GM18909 (cell line): Measurements from ENCODE around the gene NUP133.
A peak's percentile ranks its signal among the peaks of the same experiment; 100 is the strongest.
"Not testable (repeated sequence)": the region's sequence is repeated elsewhere in the genome, so short reads cannot be mapped to it uniquely, and the experiment has no call there.

Source experiments
- ATAC-seq: cut with Tn5 transposase; IDR thresholded peaks from one replicate; pipeline ENCODE4 v1.9.1; 2021; ENCODE audit warnings: mild to moderate bottlenecking; ENCODE audit not compliant: unreplicated experiment, poor library complexity

Gene NUP133

DNA sequence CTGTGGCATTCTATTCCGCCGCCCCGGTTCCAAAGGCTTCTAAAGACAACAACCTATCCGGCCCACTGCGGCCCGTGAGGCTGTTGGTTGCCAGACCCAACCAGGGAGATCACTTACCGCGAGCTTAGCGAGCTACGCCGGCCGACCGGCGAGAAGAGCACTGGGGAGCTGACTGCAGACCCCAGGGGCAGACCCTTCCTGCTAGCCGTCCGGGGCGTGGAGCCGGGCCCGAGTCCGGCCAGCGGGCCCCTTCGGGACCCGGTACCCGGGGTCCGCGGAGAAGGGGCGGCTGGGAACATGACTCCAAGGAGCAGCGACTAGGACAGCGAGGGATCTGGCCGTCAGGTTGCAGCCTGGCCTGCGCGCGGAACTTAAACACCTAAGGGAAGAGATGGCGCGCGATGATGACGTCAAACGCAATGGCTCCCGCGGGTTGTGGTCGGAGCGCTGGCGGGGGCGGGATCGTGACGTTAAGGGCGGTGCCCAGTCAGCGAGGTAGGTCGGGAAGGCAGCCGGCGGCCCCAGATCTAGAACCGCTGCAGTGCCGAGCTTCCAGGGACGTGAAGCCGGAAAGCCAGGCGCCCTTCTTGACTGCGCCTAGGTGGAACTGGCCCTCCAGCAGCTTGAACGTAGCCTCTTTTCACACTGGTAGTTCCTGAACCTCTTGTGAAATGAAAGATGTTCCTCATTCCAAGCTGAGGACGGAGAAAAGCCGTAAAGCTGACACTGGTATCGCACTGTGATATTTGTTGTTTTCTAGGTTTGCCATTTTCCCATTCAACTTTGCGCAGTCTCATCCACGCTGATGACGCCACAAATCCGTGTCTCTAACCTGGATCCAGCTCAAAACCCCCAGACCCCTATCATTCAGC is at the start of gene NUP133:
TSS of gene NUP133 (minus strand) at position 391 of the 872 bp plus-strand sequence. CDS start at position 299, 92 bp downstream.
- peak; percentile 92 for ATAC-seq

DNA sequence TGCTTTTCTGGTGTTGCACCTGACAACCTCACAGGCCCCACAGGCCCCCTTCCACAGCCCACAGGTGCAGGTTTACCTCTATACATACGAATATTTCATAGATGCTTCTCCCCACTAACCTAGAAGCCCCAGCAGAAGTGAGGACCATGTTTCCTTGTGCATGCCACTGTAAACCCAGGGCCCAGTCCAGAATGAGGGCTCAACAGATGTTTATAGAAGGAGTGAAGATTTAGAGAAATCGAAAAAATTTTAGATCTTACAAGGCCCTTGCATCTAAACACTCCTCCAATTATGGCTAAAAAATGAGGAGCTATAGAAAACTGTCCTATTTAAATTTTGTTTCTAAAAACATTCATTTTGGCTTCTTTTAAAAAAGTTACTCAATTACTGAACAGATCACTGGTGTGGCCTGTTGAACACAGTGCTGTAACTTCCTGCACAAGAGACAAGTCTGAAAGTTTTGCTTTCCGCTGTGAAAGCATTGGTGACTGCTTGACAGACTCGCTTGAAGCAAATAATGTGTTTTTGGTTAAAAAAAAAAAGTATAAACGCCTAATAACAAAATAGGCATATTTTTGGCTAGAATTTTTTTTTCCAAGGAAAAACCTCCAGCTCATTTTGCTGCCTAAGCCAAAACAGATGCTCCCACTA is 49.2 kb upstream of the NUP133 start:
- ATAC-seq, result no peak

DNA sequence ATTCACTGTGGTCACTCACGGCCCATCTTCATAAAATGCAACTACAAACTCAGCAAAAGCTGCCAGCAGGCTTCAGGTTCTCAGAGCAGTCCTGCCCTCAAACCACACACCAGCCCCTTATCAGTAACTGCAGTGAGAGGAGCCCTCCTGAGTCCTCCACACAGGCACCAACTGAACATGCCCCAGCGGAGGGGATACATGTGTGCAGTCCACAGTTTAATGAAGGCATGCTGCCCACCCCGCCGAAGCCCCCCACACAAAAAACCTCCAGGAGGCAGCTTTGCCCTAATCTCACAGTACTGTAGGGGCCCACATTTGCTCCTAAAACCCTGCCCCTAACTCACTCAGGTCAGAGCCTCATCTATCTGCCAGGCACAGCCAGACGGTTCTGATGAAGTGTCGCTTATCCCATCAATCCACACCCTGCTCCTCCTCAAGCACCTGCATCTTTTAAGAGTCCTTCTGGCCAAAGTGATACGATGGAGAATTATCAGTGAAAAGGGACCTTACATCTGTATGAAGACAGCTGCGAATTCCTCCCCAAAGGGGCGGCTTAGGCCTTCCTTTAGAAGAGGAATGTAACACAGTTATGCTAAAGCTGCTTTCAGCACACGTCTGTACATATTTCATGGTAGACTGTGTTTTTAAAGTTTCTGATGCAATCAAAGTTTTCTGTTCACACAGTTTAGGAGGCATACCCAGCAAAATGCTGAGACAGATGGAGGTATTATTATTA is 46.9 kb upstream of the NUP133 start:
- no peak for ATAC-seq

DNA sequence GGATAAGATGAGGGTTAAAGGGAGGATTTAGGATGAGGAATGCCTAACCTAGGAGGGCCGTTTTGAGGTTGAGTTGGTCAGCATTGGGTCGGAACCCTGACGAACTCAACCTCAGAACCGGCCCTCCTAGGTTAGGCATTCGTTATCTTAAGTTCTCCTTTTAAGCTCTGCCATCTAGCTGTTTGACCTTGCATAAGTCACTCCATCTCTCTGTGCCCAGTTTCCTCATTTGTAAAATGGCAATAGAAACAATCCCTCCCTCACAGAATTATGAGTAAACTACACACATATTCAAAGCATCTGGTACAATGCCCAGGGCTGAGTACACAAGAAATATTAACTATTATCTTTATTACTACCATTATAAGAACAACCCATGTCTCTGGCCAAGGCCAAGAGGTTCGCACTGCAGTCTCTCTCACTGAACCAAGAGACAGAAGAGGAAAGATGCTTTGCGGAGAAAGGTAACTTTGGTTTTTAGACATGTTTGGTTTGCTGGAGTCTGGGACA is 45.5 kb upstream of the NUP133 start:
- no peak for ATAC-seq

DNA sequence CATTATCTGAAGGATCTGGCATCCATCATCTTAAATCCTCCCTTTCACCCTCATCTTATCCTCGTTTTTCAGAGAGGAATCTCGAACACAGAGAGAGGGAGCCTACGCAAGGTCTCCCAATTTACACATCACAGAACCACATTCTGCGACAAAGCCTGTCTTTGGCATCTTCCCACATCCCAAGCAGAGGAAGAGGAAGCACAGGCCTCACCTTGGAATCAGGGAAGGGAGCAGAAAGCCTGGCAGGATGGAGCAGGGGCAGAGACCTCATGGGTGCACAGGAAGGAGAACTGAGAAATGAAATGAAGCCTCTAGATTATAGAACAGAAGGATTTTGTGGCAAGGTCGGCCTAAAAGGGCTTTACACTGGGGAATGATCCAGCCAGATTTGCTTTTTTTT is 44.6 kb upstream of the NUP133 start:
- ATAC-seq, result no peak

DNA sequence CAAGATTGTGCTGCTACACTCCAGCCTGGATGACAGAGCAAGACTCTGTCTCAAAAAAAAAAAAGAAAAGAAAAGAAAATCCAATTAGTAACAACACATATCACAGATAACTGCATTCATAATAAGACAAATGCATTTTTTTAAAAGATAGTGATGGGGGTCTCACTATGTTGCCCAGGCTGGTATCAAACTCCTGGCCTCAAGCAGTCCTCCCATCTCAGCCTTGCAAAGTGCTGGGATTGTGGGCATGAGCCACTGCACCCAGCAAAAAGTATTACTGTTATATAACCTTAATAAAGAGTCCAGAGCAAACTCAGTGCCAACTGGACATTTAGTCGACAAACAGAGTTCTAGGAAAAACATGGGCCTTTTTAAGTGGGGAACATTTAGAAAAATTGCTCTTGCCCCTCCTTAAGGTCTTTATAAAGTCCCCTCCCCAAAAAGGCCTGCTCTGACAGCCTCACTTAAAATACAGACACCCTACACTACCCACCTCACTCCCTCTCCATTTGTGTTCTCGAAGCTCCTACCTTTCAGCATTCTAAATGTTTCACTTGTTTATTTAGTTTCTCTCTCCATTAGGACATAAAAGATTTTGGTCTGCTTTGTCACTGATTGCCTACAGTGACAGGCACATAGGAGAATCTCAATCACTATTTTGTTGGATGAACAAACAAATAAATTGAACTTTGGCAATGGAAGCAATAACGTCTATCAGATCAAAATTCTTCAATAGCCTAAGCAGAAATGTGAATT is 42.8 kb upstream of the NUP133 start:
- no peak for ATAC-seq

DNA sequence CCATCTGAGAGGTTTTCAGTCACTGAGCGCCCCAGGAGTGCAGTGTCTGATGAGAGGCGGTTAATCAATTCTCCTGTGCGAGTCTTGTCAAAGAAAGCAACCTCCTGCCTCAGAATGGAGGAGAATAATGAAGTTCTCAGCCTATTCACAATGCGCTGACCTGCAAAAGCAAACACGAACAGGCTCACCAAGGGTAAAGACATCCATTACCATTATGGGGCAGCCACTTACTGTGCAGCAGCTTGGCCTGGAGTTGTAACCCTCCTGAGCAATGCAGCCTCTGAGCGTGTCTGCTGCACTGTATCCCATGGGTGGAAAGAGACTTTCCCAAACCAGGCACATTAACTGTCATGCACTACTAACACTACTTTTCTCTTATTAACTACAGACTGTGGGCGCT is 39.4 kb upstream of the NUP133 start:
- no peak for ATAC-seq

DNA sequence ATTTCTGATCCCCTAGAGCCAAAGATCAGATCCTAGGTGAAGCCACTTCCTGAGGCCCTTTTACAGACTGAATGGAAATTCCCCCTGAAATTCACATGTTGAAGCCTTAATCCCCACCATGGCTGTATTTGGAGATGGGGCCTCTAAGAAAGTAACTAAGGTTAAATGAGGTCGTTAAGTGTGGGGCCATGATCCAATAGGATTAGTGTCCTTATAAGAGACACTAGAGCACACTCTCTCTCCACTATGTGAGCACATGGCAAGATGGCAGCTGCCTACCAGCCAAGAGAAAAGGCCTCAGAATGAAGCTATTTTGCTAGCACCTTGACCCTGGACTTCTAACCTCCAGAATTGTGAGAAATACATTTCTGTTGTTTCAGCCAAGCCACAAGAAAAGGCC is 36.4 kb upstream of the NUP133 start:
- ATAC-seq, result no peak

DNA sequence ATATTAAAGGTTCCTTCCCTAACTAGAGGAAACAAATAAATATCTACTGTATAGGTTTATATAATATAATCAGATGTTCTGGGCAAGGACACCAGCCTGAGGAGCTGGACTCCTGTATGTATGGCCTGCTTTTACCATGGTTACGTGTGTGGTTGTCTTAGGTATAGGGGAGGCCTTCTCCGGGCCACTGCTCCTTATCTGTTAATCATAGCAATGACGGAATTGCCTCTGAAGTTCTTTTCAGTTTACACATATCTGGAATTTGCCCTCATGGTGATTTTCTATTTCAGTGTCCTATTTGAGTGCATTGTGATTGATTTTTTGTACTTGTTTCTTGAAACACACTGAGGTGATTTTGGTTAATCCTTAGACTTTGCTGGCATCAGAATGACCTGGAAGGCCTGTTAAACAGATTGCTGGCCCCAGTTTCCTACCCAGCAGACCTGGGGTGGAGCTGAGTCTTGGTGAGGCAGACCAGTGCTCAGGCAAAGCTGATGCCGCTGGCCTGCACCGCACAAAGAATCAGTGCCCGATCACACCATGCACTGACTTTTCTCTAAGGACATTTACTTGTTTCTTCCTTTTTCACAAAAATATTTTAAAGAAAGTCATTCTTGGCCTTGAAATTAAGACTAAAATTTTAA is 31.8 kb upstream of the NUP133 start:
- no peak for ATAC-seq

DNA sequence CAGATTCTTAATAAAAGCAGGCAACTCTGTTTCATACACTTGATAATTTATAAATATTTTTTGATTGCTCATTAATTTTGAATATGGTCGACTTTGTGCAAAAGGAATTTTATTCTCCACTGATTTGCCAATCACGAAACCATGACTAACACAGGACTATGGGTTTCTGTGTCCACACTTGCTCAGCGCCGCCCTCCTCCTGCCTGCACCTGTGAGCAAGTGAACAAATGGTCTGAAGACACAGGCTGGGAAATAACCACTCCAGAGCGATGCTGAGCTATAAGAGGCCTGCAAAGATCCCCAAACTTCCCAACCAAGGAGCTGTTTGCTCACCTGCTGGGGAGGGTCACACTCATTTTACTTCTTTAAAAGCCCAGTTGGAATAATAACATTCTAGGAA is 30.8 kb upstream of the NUP133 start:
- no peak for ATAC-seq

DNA sequence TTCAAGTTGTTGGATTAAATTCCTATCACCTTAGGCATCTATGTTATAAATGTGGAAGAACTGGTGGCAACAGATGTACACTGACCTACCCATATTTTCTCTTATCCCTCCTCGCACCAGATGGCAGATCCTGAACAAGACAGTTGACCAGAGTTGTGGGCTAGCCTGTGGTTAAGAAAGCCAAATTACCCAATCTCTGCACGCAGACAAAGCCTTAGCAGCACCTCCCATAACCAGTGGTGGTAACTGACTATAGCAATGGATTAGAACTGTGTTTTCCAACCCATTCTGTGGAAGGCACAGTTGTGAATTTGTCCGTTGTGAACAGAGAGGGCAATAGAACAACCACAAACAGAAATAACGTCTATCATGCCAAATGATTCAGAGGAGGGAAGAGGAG is 29.8 kb upstream of the NUP133 start:
- ATAC-seq, result no peak

DNA sequence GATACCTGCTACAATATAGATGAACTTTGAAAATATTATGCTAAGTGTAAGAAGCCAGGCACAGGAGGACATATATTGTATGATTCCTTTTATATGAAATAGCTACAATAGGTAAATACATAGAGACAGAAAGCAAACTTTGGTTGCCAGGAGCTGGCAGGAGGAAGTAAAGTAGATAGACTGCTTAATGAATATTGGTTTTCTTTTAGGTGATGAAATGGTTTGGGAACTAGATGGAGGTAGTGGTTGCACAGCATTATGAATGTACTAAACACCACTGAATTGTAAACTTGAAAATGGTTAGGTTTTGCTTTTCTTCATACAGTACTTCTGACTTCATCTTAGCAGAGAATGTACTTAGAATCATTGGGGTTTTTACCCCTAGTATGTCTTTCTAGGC is 28.8 kb upstream of the NUP133 start:
- ATAC-seq, result no peak

DNA sequence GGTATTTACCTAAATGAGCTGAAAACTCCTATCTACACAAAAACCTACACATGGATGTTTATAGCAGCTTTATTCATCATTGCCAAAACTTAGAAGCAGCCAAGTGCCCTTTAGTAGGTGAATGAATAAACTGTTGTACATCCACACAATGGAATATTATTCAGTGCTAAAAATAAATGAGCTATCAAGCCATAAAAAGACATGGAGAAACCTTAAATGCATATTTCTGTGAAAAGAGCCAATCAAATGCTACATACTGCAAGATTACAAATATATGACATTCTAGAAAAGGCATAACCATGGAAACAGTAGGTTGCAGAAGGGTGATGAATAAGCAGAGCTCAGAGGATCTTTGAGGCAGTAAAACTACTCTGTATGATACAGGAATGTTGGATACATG is 27.1 kb upstream of the NUP133 start:
- no peak for ATAC-seq

DNA sequence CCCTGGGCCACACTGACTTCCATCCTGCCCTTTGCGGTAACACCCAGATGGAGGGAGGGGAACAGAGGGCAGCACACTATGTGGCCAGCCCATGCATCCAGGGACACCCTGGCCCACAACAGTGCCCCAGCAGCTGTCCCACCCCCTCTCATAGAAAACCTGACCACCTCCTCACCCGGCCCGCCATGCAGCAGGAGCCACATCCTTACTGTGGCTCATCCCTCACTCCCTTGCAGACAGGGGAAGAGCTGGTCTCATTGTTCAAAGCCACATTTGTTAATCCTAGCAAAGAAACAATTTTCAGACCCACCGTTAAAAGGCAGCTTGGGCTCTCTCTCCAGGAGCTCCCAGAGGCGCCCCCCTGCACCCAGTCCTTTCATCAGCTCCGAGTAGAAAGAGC is 23.2 kb upstream of the NUP133 start:
- ATAC-seq, result no peak

DNA sequence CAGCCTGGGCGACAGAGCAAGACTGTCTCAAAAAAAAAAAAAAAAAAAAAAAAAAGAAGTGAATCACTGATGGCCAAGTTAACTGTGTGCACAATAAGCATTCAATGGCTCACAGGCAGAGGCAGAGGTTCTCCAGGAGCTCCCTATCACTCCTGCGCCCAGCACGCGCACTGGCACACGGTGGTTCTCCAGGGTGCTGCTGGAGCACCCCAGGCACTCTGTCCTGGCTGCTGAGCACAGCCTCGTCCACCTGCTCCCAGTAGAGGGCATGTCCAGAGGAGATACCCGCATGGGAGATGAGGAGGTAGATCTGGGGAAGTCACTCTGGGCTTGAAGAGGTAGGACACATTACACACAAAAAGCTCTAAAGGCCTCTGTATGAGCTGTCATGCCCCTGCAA is 21.5 kb upstream of the NUP133 start:
- ATAC-seq, result no peak

DNA sequence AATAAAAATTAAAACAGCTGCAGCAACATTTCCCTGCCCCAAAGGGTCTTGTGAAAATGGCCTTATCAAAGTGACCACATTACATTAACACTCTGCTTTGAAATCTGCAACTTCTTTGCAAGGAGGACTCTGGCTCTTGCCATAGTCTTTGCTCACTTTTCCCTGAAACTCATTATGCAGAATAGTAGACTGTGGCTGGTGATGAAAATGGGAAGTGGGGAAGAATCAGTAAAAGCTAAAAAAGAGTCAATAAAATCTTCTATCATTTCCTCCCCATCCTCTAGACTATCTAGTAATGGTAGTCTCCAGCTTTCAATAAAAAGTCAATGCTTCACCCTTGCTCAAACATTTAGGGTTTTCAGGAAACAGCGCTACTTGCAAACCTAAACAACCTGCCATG is 18.6 kb upstream of the NUP133 start:
- no peak for ATAC-seq

DNA sequence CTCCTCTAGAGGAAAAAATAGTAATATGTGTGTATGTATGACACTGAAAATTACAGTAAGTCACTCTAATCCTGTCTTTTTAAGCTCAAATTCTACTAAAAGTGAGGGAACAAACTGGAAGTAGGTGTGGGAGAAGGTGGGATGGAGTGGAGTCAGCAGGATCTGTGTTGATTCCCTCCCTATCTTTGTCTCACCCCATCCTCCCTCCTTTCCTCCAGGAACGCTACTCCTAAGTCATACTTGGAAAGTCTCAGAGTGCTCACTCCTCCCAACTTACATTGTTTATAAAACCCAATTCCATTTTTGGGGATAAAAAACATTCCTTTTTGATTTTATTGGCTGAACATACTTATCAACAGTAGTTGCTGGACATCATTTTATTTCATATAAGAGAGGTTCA is 14.9 kb upstream of the NUP133 start:
- no peak for ATAC-seq

DNA sequence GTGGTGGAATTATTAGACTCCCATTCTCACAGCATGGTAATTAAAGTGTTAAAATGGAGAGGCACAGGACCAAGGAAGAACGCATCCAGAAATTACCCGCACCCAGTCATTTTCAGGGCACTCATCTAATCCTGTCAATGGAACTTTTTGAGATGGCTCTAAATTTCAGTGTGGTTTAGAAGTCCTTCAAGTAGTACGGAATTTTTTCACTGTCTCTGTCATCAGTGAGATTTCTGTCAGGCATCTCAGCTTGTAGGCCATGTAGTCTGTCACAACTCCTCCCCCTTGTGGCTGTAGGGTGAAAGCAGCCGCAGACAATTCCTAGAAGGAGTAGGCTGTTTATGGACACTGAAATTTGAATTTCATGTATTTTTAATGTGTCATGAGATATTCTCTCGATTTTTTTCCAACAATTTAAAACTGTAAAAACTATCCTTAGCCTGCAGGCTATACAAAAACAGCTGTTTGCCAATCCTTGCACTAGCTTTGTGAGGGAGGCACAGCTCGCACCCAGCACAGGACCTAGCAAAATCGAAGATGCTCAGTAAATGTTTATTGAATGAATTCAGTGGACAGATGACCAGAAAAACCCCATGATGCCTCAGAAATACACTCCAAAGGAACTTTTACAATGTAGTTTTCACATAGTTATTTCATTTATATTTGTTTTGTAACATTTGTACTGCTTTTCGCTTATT is 6.6 kb upstream of the NUP133 start:
- no peak for ATAC-seq

DNA sequence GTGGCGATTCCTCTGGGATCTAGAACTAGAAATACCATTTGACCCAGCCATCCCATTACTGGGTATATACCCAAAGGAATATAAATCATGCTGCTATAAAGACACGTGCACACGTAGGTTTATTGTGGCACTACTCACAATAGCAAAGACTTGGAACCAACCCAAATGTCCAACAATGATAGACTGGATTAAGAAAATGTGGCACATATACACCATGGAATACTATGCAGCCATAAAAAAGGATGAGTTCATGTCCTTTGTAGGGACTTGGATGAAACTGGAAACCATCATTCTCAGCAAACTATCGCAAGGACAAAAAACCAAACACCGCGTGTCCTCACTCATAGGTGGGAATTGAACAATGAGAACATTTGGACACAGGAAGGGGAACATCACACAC is 3.5 kb upstream of the NUP133 start:
- not testable (repeated sequence) for ATAC-seq
